ENCODE measurements around the gene PCDHB6.
A peak's percentile ranks its signal among the peaks of the same experiment; 100 is the strongest.
"Not testable (repeated sequence)": the region's sequence is repeated elsewhere in the genome, so short reads cannot be mapped to it uniquely, and the experiment has no call there.

PCDHB6 gene

DNA sequence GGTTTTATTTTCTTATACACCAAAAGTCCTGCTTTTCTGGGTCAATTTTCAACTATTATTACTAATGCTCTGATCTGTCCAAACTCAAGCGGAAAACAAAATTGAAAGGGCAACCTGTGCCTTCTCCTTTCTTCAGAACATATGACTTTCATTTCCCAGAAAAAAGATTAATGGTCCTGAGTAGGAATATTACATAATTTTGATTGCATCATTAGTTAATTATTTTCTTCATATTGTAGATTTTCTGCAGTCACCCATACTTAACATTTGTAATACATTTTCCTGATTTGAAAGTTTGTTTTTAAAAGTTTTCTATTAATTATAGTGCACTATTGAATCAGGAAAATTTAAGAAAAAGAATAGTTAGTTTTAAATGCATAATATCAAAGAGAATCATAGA is 26.1 kb downstream of the PCDHB6 start:
- TF ChIP-seq, protein P1, sequence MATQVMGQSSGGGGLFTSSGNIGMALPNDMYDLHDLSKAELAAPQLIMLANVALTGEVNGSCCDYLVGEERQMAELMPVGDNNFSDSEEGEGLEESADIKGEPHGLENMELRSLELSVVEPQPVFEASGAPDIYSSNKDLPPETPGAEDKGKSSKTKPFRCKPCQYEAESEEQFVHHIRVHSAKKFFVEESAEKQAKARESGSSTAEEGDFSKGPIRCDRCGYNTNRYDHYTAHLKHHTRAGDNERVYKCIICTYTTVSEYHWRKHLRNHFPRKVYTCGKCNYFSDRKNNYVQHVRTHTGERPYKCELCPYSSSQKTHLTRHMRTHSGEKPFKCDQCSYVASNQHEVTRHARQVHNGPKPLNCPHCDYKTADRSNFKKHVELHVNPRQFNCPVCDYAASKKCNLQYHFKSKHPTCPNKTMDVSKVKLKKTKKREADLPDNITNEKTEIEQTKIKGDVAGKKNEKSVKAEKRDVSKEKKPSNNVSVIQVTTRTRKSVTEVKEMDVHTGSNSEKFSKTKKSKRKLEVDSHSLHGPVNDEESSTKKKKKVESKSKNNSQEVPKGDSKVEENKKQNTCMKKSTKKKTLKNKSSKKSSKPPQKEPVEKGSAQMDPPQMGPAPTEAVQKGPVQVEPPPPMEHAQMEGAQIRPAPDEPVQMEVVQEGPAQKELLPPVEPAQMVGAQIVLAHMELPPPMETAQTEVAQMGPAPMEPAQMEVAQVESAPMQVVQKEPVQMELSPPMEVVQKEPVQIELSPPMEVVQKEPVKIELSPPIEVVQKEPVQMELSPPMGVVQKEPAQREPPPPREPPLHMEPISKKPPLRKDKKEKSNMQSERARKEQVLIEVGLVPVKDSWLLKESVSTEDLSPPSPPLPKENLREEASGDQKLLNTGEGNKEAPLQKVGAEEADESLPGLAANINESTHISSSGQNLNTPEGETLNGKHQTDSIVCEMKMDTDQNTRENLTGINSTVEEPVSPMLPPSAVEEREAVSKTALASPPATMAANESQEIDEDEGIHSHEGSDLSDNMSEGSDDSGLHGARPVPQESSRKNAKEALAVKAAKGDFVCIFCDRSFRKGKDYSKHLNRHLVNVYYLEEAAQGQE (IDR thresholded peaks at IDR 0.05; ENCODE audit: insufficient replicate concordance, low read depth), result no peak
- no peak for TF ChIP-seq POLR2AphosphoS5 (IDR thresholded peaks at IDR 0.05; ENCODE audit: low read depth)
- TF ChIP-seq, protein P2, sequence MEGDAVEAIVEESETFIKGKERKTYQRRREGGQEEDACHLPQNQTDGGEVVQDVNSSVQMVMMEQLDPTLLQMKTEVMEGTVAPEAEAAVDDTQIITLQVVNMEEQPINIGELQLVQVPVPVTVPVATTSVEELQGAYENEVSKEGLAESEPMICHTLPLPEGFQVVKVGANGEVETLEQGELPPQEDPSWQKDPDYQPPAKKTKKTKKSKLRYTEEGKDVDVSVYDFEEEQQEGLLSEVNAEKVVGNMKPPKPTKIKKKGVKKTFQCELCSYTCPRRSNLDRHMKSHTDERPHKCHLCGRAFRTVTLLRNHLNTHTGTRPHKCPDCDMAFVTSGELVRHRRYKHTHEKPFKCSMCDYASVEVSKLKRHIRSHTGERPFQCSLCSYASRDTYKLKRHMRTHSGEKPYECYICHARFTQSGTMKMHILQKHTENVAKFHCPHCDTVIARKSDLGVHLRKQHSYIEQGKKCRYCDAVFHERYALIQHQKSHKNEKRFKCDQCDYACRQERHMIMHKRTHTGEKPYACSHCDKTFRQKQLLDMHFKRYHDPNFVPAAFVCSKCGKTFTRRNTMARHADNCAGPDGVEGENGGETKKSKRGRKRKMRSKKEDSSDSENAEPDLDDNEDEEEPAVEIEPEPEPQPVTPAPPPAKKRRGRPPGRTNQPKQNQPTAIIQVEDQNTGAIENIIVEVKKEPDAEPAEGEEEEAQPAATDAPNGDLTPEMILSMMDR (IDR thresholded peaks at IDR 0.05; ENCODE audit: insufficient read depth, low read length), result no peak
- no peak for TF ChIP-seq SPI1 (IDR thresholded peaks at IDR 0.05; ENCODE audit: borderline replicate concordance, low read depth)
- TF ChIP-seq GABPA (IDR thresholded peaks at IDR 0.05; ENCODE audit: low read depth), result no peak
- H3K4me3 ChIP-seq (replicated peaks; ENCODE audit: insufficient read depth, low read length), result no peak overlapping the region
- no peak overlapping the region for H3K27ac ChIP-seq (replicated peaks)
- H3K27me3 ChIP-seq (ENCODE audit: insufficient read depth, poor library complexity, severe bottlenecking), result no peaks in the 10 kb centered on the region
- DNase-seq (ENCODE audit: low read depth in 1 of 2, low spot score in 1 of 2), result peak in 1 of 2 experiments; percentile 10

DNA sequence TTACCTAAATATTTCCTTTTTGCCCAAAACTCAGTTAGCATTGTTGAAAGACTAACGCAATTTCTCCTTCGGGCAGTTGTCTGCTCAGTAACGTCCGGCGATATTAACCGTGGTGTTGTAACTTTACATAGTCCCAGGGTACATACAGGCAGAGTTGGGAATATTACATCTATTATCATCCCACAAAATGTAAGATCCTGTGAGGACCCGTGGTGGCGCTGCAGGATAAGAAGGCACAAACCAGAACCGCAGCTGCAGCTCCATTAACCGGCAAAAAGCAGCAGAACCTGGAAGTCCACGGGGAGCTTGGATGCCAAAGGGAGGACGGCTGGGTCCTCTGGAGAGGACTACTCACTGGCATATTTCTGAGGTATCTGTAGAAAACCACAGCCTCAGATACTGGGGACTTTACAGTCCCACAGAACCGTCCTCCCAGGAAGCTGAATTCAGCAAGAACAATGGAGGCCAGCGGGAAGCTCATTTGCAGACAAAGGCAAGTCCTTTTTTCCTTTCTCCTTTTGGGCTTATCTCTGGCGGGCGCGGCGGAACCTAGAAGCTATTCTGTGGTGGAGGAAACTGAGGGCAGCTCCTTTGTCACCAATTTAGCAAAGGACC is 27.8 kb downstream of the PCDHB6 start, which contains the start of gene PCDHB8:
TSS of gene PCDHB8 (plus strand) at position 214 of the 615 bp plus-strand sequence. CDS start at position 459, 245 bp downstream.
- not testable (repeated sequence) for H3K4me3 ChIP-seq (replicated peaks; ENCODE audit: insufficient read depth, low read length); H3K27me3 ChIP-seq (ENCODE audit: insufficient read depth, poor library complexity, severe bottlenecking); H3K27ac ChIP-seq (replicated peaks)
- DNase-seq (ENCODE audit: low read depth in 1 of 2, low spot score in 1 of 2), result peak in 1 of 2 experiments; percentile 12

GRCh38 chr5:141179371-141179770 is 29.5 kb downstream of the PCDHB6 start:
- not testable (repeated sequence) for H3K27me3 ChIP-seq (ENCODE audit: insufficient read depth, poor library complexity, severe bottlenecking); H3K27ac ChIP-seq (replicated peaks); DNase-seq (ENCODE audit: low read depth in 1 of 2, low spot score in 1 of 2); H3K4me3 ChIP-seq (replicated peaks; ENCODE audit: insufficient read depth, low read length)

DNA sequence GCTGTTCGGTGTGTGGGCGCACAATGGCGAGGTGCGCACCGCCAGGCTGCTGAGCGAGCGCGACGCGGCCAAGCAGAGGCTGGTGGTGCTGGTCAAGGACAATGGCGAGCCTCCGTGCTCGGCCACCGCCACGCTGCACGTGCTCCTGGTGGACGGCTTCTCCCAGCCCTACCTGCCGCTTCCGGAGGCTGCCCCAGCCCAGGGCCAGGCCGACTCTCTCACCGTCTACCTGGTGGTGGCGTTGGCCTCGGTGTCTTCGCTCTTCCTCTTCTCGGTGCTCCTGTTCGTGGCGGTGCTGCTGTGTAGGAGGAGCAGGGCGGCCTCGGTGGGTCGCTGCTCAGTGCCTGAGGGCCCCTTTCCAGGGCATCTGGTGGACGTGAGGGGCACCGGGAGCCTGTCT is 30.0 kb downstream of the PCDHB6 start:
- not testable (repeated sequence) for H3K27me3 ChIP-seq (ENCODE audit: insufficient read depth, poor library complexity, severe bottlenecking); DNase-seq (ENCODE audit: low read depth in 1 of 2, low spot score in 1 of 2); H3K4me3 ChIP-seq (replicated peaks; ENCODE audit: insufficient read depth, low read length); H3K27ac ChIP-seq (replicated peaks)

DNA sequence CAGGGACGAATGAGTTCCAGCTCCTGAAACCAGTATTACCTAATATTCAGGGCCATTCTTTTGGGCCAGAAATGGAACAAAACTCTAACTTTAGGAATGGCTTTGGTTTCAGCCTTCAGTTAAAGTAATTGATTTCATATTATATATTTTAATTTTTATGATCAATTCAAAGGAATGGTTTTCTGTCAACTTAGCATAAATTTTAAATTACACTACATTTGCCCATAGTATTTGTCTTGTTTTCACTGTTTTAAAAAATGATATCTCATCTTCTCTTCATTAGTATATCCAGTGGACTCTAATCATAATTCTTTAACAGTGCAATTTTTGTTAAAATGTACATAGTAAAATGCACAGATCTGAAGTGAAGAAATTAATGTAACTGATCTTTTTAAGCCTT is 30.5 kb downstream of the PCDHB6 start:
- DNase-seq (ENCODE audit: low read depth in 1 of 2, low spot score in 1 of 2), result no peak
- no peak overlapping the region for H3K27ac ChIP-seq (replicated peaks)
- no peak overlapping the region for H3K4me3 ChIP-seq (replicated peaks; ENCODE audit: insufficient read depth, low read length)
- no peaks in the 10 kb centered on the region for H3K27me3 ChIP-seq (ENCODE audit: insufficient read depth, poor library complexity, severe bottlenecking)
- no peak for TF ChIP-seq GABPA (IDR thresholded peaks at IDR 0.05; ENCODE audit: low read depth)
- TF ChIP-seq, protein P2 (IDR thresholded peaks at IDR 0.05; ENCODE audit: insufficient read depth, low read length), result no peak
- TF ChIP-seq POLR2AphosphoS5 (IDR thresholded peaks at IDR 0.05; ENCODE audit: low read depth), result no peak
- TF ChIP-seq, protein P1 (IDR thresholded peaks at IDR 0.05; ENCODE audit: insufficient replicate concordance, low read depth), result no peak
- no peak for TF ChIP-seq SPI1 (IDR thresholded peaks at IDR 0.05; ENCODE audit: borderline replicate concordance, low read depth)
